Smooth muscle cell of the pulmonary artery (primary cell): ENCODE data around the gene MRPS23. TPM values are rescaled to one million over a fixed set of nuclear protein-coding genes. Genes with fewer than 3 reads are reported as not detected.

Source experiments
- total RNA-seq: library from RNA; depleted of rRNA; stranded (reverse); fragments of >200 nt; gene quantifications from 2 replicates; pipeline ENCODE4 v1.2.3, GENCODE V29; 2014

MRPS23 gene
- 16.6 and 28.2 TPM in 2 replicates for total RNA-seq

DNA sequence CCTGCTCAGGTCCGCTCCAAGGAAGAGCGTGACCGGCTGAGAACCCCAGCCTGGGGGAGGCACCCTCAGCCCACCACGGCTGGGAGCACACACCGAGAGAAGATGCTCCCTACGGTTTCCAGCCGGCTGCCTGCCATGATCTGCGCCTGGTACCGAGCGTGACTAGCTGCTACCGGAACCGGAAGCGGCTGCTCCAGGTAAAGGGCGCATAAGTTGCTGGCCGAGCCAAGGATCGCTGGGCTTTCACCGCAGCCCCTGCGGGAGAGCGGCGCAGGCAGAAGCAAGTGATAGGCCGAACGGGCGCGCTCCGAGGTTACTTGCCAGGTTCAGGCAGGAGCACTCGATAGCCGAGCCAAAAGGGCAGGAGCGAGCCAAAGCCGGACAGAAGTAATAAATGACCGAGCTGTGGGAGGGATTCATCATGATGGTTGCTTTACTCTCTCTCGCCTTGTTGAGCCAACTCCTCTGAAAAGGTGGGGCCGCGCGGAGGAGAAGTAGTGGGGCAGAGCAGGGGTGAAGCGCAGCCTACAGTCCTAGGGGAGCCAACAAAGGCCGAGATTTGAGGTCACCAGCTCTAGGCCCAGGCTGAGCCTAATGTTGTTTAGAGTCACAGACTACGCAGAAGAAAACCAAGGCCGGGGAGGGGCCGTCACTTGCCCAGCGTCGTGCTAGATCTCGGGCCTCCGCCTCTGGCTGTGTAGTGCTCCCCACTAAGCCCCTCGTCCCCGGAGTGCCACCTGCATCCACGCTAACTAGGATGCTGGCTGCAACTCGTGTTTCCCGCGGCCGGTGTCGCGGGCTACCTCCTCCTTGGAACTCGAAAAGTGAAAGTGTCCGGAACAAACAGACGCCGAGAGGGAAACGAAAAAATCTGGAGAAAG is at the start of gene MRPS23:
MRPS23 (minus strand) TSS at position 171 of the 881 bp plus-strand sequence; CDS start at position 137, 34 bp downstream.

Other genes starting within 250 kb of the MRPS23 start
- not detected in 2 replicates for gene CCDC182, start 104.7 kb downstream of the MRPS23 start, total RNA-seq
- 13.9 and 14.3 TPM in 2 replicates for gene CUEDC1, start 105.4 kb upstream of the MRPS23 start, total RNA-seq
- gene VEZF1, start 138.2 kb upstream of the MRPS23 start, total RNA-seq = 33.4 and 35.5 TPM in 2 replicates
- gene SRSF1, start 157.2 kb upstream of the MRPS23 start, total RNA-seq = 282 and 286 TPM in 2 replicates
- 26.0 and 28.5 TPM in 2 replicates for gene DYNLL2, start 233.4 kb upstream of the MRPS23 start, total RNA-seq